Measurements from ENCODE around the gene HAGHL.
"Not testable (repeated sequence)": the region's sequence is repeated elsewhere in the genome, so short reads cannot be mapped to it uniquely, and the experiment has no call there.

HAGHL gene

GRCh38 chr16:734981-735881 lies 8.3 kb downstream of the HAGHL start:
- no peak for DNase-seq (ENCODE audit: low read depth)

- no peak for DNase-seq (ENCODE audit: low read depth)
Measured at GRCh38 chr16:735982-736453, 9.1 kb downstream of the HAGHL start.

- no peak for DNase-seq (ENCODE audit: low read depth)
Measured at GRCh38 chr16:736936-737481, 10.1 kb downstream of the HAGHL start.

GRCh38 chr16:739560-740458 lies 12.9 kb downstream of the HAGHL start:
- no peak for DNase-seq (ENCODE audit: low read depth)

GRCh38 chr16:740459-740763 lies 13.5 kb downstream of the HAGHL start:
- peak; percentile 41 for DNase-seq (ENCODE audit: low read depth)

- DNase-seq (ENCODE audit: low read depth) = peak; percentile 77
Measured at GRCh38 chr16:740764-741505, 14.0 kb downstream of the HAGHL start, which contains the start of gene CIAO3. CIAO3 (minus strand) TSS chr16:740997; CDS start chr16:740985, 12 bp downstream.

GRCh38 chr16:741986-742629 lies 15.2 kb downstream of the HAGHL start:
- DNase-seq (ENCODE audit: low read depth) = no peak

GRCh38 chr16:742894-743293 lies 16.0 kb downstream of the HAGHL start:
- not testable (repeated sequence) for DNase-seq (ENCODE audit: low read depth)

GRCh38 chr16:743794-744500 lies 17.0 kb downstream of the HAGHL start:
- DNase-seq (ENCODE audit: low read depth) = no peak

- DNase-seq (ENCODE audit: low read depth) = no peak
Measured at GRCh38 chr16:745739-746138, 18.8 kb downstream of the HAGHL start.

GRCh38 chr16:746637-747036 lies 19.7 kb downstream of the HAGHL start:
- DNase-seq (ENCODE audit: low read depth) = no peak

GRCh38 chr16:747978-748746 lies 21.3 kb downstream of the HAGHL start:
- no peak for DNase-seq (ENCODE audit: low read depth)

- no peak for DNase-seq (ENCODE audit: low read depth)
Measured at GRCh38 chr16:749010-749409, 22.1 kb downstream of the HAGHL start.

- no peak for DNase-seq (ENCODE audit: low read depth)
Measured at GRCh38 chr16:750485-750884, 23.6 kb downstream of the HAGHL start.

- no peak for DNase-seq (ENCODE audit: low read depth)
Measured at GRCh38 chr16:751152-752006, 24.5 kb downstream of the HAGHL start.

GRCh38 chr16:752007-752312 lies 25.1 kb downstream of the HAGHL start:
- no peak for DNase-seq (ENCODE audit: low read depth)

GRCh38 chr16:754121-754607 lies 27.3 kb downstream of the HAGHL start:
- not testable (repeated sequence) for DNase-seq (ENCODE audit: low read depth)

GRCh38 chr16:754656-755055 lies 27.8 kb downstream of the HAGHL start:
- no peak for DNase-seq (ENCODE audit: low read depth)

GRCh38 chr16:756428-756827 lies 29.5 kb downstream of the HAGHL start:
- no peak for DNase-seq (ENCODE audit: low read depth)
